ENCODE measurements around the gene CD247.
A peak's percentile ranks its signal among the peaks of the same experiment; 100 is the strongest.

CD247 gene

GRCh38 chr1:167404161-167404888 lies 114.0 kb downstream of the CD247 start:
- no peak overlapping the region for H3K4me3 ChIP-seq (ENCODE audit: low read length)
- no peak for TF ChIP-seq CTCF (conservative IDR thresholded peaks at IDR 0.05; ENCODE audit: low read length)

GRCh38 chr1:167401260-167401873 lies 117.0 kb downstream of the CD247 start:
- peak; percentile 65 for TF ChIP-seq CTCF (conservative IDR thresholded peaks at IDR 0.05; ENCODE audit: low read length)
- peak; percentile 43 for DNase-seq (ENCODE audit: low read depth)
- no peak overlapping the region for H3K4me3 ChIP-seq (ENCODE audit: low read length)

More at GRCh38 chr1:167404161-167404888, 114.0 kb downstream of the CD247 start:
- no peak for DNase-seq (ENCODE audit: low read depth)

- no peak for DNase-seq (ENCODE audit: low read depth)
- no peak overlapping the region for H3K4me3 ChIP-seq (ENCODE audit: low read length)
- TF ChIP-seq CTCF (conservative IDR thresholded peaks at IDR 0.05; ENCODE audit: low read length) = no peak
These were observed 117.9 kb downstream of the CD247 start for GRCh38 chr1:167400359-167400953.

- no peak overlapping the region for H3K4me3 ChIP-seq (ENCODE audit: low read length)
- TF ChIP-seq CTCF (conservative IDR thresholded peaks at IDR 0.05; ENCODE audit: low read length) = no peak
- no peak for DNase-seq (ENCODE audit: low read depth)
These were observed 126.1 kb downstream of the CD247 start for GRCh38 chr1:167392200-167392696.

- no peak overlapping the region for H3K4me3 ChIP-seq (ENCODE audit: low read length)
- DNase-seq (ENCODE audit: low read depth) = no peak
- no peak for TF ChIP-seq CTCF (conservative IDR thresholded peaks at IDR 0.05; ENCODE audit: low read length)
These were observed 129.4 kb downstream of the CD247 start for GRCh38 chr1:167388976-167389375.

GRCh38 chr1:167387251-167387910 lies 130.9 kb downstream of the CD247 start:
- DNase-seq (ENCODE audit: low read depth) = no peak
- TF ChIP-seq CTCF (conservative IDR thresholded peaks at IDR 0.05; ENCODE audit: low read length) = no peak
- H3K4me3 ChIP-seq (ENCODE audit: low read length) = no peak overlapping the region

All from AG10803 (cell line).